A549 (cell line): ENCODE results near the gene ESYT1. TPM values are rescaled to one million over a fixed set of nuclear protein-coding genes. Genes with fewer than 3 reads are reported as not detected.

Experiments
- FOSB ChIP-seq: fragments of 250-450 bp; sonication (Bioruptor Pico); IDR thresholded peaks from 2 replicates; pipeline ENCODE4 v1.5.0; 2020; ENCODE audit warnings: mild to moderate bottlenecking, moderate library complexity
- MAZ ChIP-seq: fragments of 150-350 bp; IDR thresholded peaks from 2 replicates; pipeline ENCODE4 v1.6.1; 2014; ENCODE audit warnings: antibody characterized with exemption, low read depth, low read length, borderline replicate concordance
- RAD21 ChIP-seq, 2 experiments: fragments of >200 bp in 1 of 2; sonication (Bioruptor Twin) in 1 of 2; formaldehyde crosslinking in 1 of 2; IDR thresholded peaks in 1 of 2; conservative IDR thresholded peaks in 1 of 2; 2 replicates in 1 of 2; 3 replicates in 1 of 2; pipeline ENCODE4 v1.6.1; 2012 to 2018; ENCODE audit warnings: inconsistent platforms in 1 of 2
- REST ChIP-seq: fragments of 200-600 bp; sonication (generic); IDR thresholded peaks from 2 replicates; pipeline ENCODE4 v1.6.1; 2016; ENCODE audit warnings: antibody characterized with exemption, mild to moderate bottlenecking, moderate library complexity
- polyA plus RNA-seq, 4 experiments: library from polyadenylated mRNA; depleted of rRNA in 3 of 4; stranded (reverse); fragments of >200 nt; fragmentation: RNase III in 1 of 4; extraction: RNeasy Plus Mini Kit Qiagen cat#74134 plus additional on column Dnase treatment in 1 of 4; gene quantifications; 2 replicates in 3 of 4; 3 replicates in 1 of 4; pipeline ENCODE4 v1.2.3, GENCODE V29; 2011 to 2017

Gene ESYT1
- polyA plus RNA-seq, 2 of the 4 experiments (the other 2 are of a cell fraction) = 54.2 to 72.4 TPM

GRCh38 chr12:56193025-56193578, 65.0 kb downstream of the ESYT1 start (continued):
- TF ChIP-seq REST (no peak), RAD21 (conservative IDR thresholded peaks at IDR 0.05 in 1 of 2, IDR thresholded peaks at IDR 0.05 in 1 of 2) (peak; percentile 84 to 96), FOSB (CRISPR knock-in tag) (0 out of 2 replicates have a peak, but pooled peaks have one; percentile 28), MAZ (no peak)

Other genes starting within 250 kb of the ESYT1 start
- gene PYM1, start 200.4 kb upstream of the ESYT1 start, polyA plus RNA-seq (2011; rRNA removed) = 39.2 and 49.5 TPM in 2 replicates
- gene PYM1, start 200.4 kb upstream of the ESYT1 start, polyA plus RNA-seq (2017; fragmentation: RNase III; extraction: RNeasy Plus Mini Kit Qiagen cat#74134 plus additional on column Dnase treatment) = 27.0 to 30.6 TPM (median 30.4 TPM) in 3 replicates
- gene DGKA, start 197.1 kb upstream of the ESYT1 start, polyA plus RNA-seq (2011; rRNA removed) = 24.7 and 26.1 TPM in 2 replicates
- gene DGKA, start 197.1 kb upstream of the ESYT1 start, polyA plus RNA-seq (2017; fragmentation: RNase III; extraction: RNeasy Plus Mini Kit Qiagen cat#74134 plus additional on column Dnase treatment) = 21.0 to 23.7 TPM (median 22.6 TPM) in 3 replicates
- 2.2 and 2.3 TPM in 2 replicates for gene PMEL, start 162.2 kb upstream of the ESYT1 start, polyA plus RNA-seq (2011; rRNA removed)
- gene PMEL, start 162.2 kb upstream of the ESYT1 start, polyA plus RNA-seq (2017; fragmentation: RNase III; extraction: RNeasy Plus Mini Kit Qiagen cat#74134 plus additional on column Dnase treatment) = 0.71 to 1.4 TPM (median 1.0 TPM) in 3 replicates
- gene CDK2, start 161.4 kb upstream of the ESYT1 start, polyA plus RNA-seq (2011; rRNA removed) = 51.0 and 86.3 TPM in 2 replicates
- gene CDK2, start 161.4 kb upstream of the ESYT1 start, polyA plus RNA-seq (2017; fragmentation: RNase III; extraction: RNeasy Plus Mini Kit Qiagen cat#74134 plus additional on column Dnase treatment) = 41.5 to 53.8 TPM (median 48.3 TPM) in 3 replicates
- 90.4 and 93.7 TPM in 2 replicates for gene RAB5B, start 154.2 kb upstream of the ESYT1 start, polyA plus RNA-seq (2011; rRNA removed)
- gene RAB5B, start 154.2 kb upstream of the ESYT1 start, polyA plus RNA-seq (2017; fragmentation: RNase III; extraction: RNeasy Plus Mini Kit Qiagen cat#74134 plus additional on column Dnase treatment) = 27.7 to 37.2 TPM (median 36.3 TPM) in 3 replicates
- 15.6 and 22.2 TPM in 2 replicates for gene SUOX, start 131.0 kb upstream of the ESYT1 start, polyA plus RNA-seq (2011; rRNA removed)
- 10.8 to 13.6 TPM (median 13.5 TPM) in 3 replicates for gene SUOX, start 131.0 kb upstream of the ESYT1 start, polyA plus RNA-seq (2017; fragmentation: RNase III; extraction: RNeasy Plus Mini Kit Qiagen cat#74134 plus additional on column Dnase treatment)
- 2.0 and 2.9 TPM in 2 replicates for gene IKZF4, start 107.2 kb upstream of the ESYT1 start, polyA plus RNA-seq (2011; rRNA removed)
- 1.5 to 2.4 TPM (median 2.0 TPM) in 3 replicates for gene IKZF4, start 107.2 kb upstream of the ESYT1 start, polyA plus RNA-seq (2017; fragmentation: RNase III; extraction: RNeasy Plus Mini Kit Qiagen cat#74134 plus additional on column Dnase treatment)
- 513 and 524 TPM in 2 replicates for gene RPS26, start 86.3 kb upstream of the ESYT1 start, polyA plus RNA-seq (2011; rRNA removed)
- gene RPS26, start 86.3 kb upstream of the ESYT1 start, polyA plus RNA-seq (2017; fragmentation: RNase III; extraction: RNeasy Plus Mini Kit Qiagen cat#74134 plus additional on column Dnase treatment) = 677 to 831 TPM (median 779 TPM) in 3 replicates
- 17.0 and 24.9 TPM in 2 replicates for gene ERBB3, start 48.1 kb upstream of the ESYT1 start, polyA plus RNA-seq (2011; rRNA removed)
- 1.8 to 2.2 TPM (median 1.8 TPM) in 3 replicates for gene ERBB3, start 48.1 kb upstream of the ESYT1 start, polyA plus RNA-seq (2017; fragmentation: RNase III; extraction: RNeasy Plus Mini Kit Qiagen cat#74134 plus additional on column Dnase treatment)
- gene PA2G4, start 23.7 kb upstream of the ESYT1 start, polyA plus RNA-seq (2011; rRNA removed) = 452 and 717 TPM in 2 replicates
- gene PA2G4, start 23.7 kb upstream of the ESYT1 start, polyA plus RNA-seq (2017; fragmentation: RNase III; extraction: RNeasy Plus Mini Kit Qiagen cat#74134 plus additional on column Dnase treatment) = 405 to 477 TPM (median 415 TPM) in 3 replicates
- gene RPL41, start 11.6 kb upstream of the ESYT1 start, polyA plus RNA-seq (2011; rRNA removed) = 9,351 and 11,089 TPM in 2 replicates
- 8,804 to 9,815 TPM (median 8,860 TPM) in 3 replicates for gene RPL41, start 11.6 kb upstream of the ESYT1 start, polyA plus RNA-seq (2017; fragmentation: RNase III; extraction: RNeasy Plus Mini Kit Qiagen cat#74134 plus additional on column Dnase treatment)
- gene ZC3H10, start 10.0 kb upstream of the ESYT1 start, polyA plus RNA-seq (2011; rRNA removed) = 2.1 and 2.7 TPM in 2 replicates
- 2.3 to 3.2 TPM (median 2.7 TPM) in 3 replicates for gene ZC3H10, start 10.0 kb upstream of the ESYT1 start, polyA plus RNA-seq (2017; fragmentation: RNase III; extraction: RNeasy Plus Mini Kit Qiagen cat#74134 plus additional on column Dnase treatment)
- gene MYL6B, start 24.3 kb downstream of the ESYT1 start, polyA plus RNA-seq (2011; rRNA removed) = 48.2 and 67.0 TPM in 2 replicates
- gene MYL6B, start 24.3 kb downstream of the ESYT1 start, polyA plus RNA-seq (2017; fragmentation: RNase III; extraction: RNeasy Plus Mini Kit Qiagen cat#74134 plus additional on column Dnase treatment) = 68.6 to 92.7 TPM (median 83.9 TPM) in 3 replicates
- 2,280 and 2,307 TPM in 2 replicates for gene MYL6, start 30.1 kb downstream of the ESYT1 start, polyA plus RNA-seq (2011; rRNA removed)
- 3,268 to 3,485 TPM (median 3,270 TPM) in 3 replicates for gene MYL6, start 30.1 kb downstream of the ESYT1 start, polyA plus RNA-seq (2017; fragmentation: RNase III; extraction: RNeasy Plus Mini Kit Qiagen cat#74134 plus additional on column Dnase treatment)
- gene SMARCC2, start 61.2 kb downstream of the ESYT1 start, polyA plus RNA-seq (2011; rRNA removed) = 83.9 and 109 TPM in 2 replicates
- 48.9 to 57.1 TPM (median 51.9 TPM) in 3 replicates for gene SMARCC2, start 61.2 kb downstream of the ESYT1 start, polyA plus RNA-seq (2017; fragmentation: RNase III; extraction: RNeasy Plus Mini Kit Qiagen cat#74134 plus additional on column Dnase treatment)
- gene RNF41, start 93.7 kb downstream of the ESYT1 start, polyA plus RNA-seq (2011; rRNA removed) = 47.8 and 65.1 TPM in 2 replicates
- gene RNF41, start 93.7 kb downstream of the ESYT1 start, polyA plus RNA-seq (2017; fragmentation: RNase III; extraction: RNeasy Plus Mini Kit Qiagen cat#74134 plus additional on column Dnase treatment) = 20.2 to 21.7 TPM (median 20.7 TPM) in 3 replicates
- 86.1 and 86.7 TPM in 2 replicates for gene NABP2, start 96.1 kb downstream of the ESYT1 start, polyA plus RNA-seq (2011; rRNA removed)
- 64.1 to 69.6 TPM (median 65.2 TPM) in 3 replicates for gene NABP2, start 96.1 kb downstream of the ESYT1 start, polyA plus RNA-seq (2017; fragmentation: RNase III; extraction: RNeasy Plus Mini Kit Qiagen cat#74134 plus additional on column Dnase treatment)
- 0.42 TPM in 1 of 2 replicates, not detected in the other for gene SLC39A5, start 101.8 kb downstream of the ESYT1 start, polyA plus RNA-seq (2011; rRNA removed)
- 0.09 to 0.23 TPM in 2 of 3 replicates, not detected in the other for gene SLC39A5, start 101.8 kb downstream of the ESYT1 start, polyA plus RNA-seq (2017; fragmentation: RNase III; extraction: RNeasy Plus Mini Kit Qiagen cat#74134 plus additional on column Dnase treatment)
- gene ANKRD52, start 130.1 kb downstream of the ESYT1 start, polyA plus RNA-seq (2011; rRNA removed) = 26.1 and 35.1 TPM in 2 replicates
- gene ANKRD52, start 130.1 kb downstream of the ESYT1 start, polyA plus RNA-seq (2017; fragmentation: RNase III; extraction: RNeasy Plus Mini Kit Qiagen cat#74134 plus additional on column Dnase treatment) = 47.4 to 48.7 TPM (median 48.0 TPM) in 3 replicates
- 40.9 and 41.2 TPM in 2 replicates for gene COQ10A, start 138.7 kb downstream of the ESYT1 start, polyA plus RNA-seq (2011; rRNA removed)
- gene COQ10A, start 138.7 kb downstream of the ESYT1 start, polyA plus RNA-seq (2017; fragmentation: RNase III; extraction: RNeasy Plus Mini Kit Qiagen cat#74134 plus additional on column Dnase treatment) = 20.7 to 23.5 TPM (median 23.2 TPM) in 3 replicates
- gene CS, start 172.1 kb downstream of the ESYT1 start, polyA plus RNA-seq (2011; rRNA removed) = 223 and 263 TPM in 2 replicates
- 143 to 151 TPM (median 146 TPM) in 3 replicates for gene CS, start 172.1 kb downstream of the ESYT1 start, polyA plus RNA-seq (2017; fragmentation: RNase III; extraction: RNeasy Plus Mini Kit Qiagen cat#74134 plus additional on column Dnase treatment)
- 218 and 257 TPM in 2 replicates for gene CNPY2, start 187.7 kb downstream of the ESYT1 start, polyA plus RNA-seq (2011; rRNA removed)
- gene CNPY2, start 187.7 kb downstream of the ESYT1 start, polyA plus RNA-seq (2017; fragmentation: RNase III; extraction: RNeasy Plus Mini Kit Qiagen cat#74134 plus additional on column Dnase treatment) = 150 to 158 TPM (median 155 TPM) in 3 replicates
- 66.8 and 89.4 TPM in 2 replicates for gene PAN2, start 205.7 kb downstream of the ESYT1 start, polyA plus RNA-seq (2011; rRNA removed)
- gene PAN2, start 205.7 kb downstream of the ESYT1 start, polyA plus RNA-seq (2017; fragmentation: RNase III; extraction: RNeasy Plus Mini Kit Qiagen cat#74134 plus additional on column Dnase treatment) = 24.0 to 30.0 TPM (median 29.6 TPM) in 3 replicates
- gene IL23A, start 210.6 kb downstream of the ESYT1 start, polyA plus RNA-seq (2011; rRNA removed) = 0.21 and 0.34 TPM in 2 replicates
- gene IL23A, start 210.6 kb downstream of the ESYT1 start, polyA plus RNA-seq (2017; fragmentation: RNase III; extraction: RNeasy Plus Mini Kit Qiagen cat#74134 plus additional on column Dnase treatment) = 0.31 to 0.34 TPM (median 0.33 TPM) in 3 replicates
- 29.5 and 40.1 TPM in 2 replicates for gene STAT2, start 231.8 kb downstream of the ESYT1 start, polyA plus RNA-seq (2011; rRNA removed)
- gene STAT2, start 231.8 kb downstream of the ESYT1 start, polyA plus RNA-seq (2017; fragmentation: RNase III; extraction: RNeasy Plus Mini Kit Qiagen cat#74134 plus additional on column Dnase treatment) = 16.5 to 23.9 TPM (median 22.2 TPM) in 3 replicates
- gene APOF, start 234.6 kb downstream of the ESYT1 start, polyA plus RNA-seq (2011; rRNA removed) = not detected in 2 replicates
- not detected in 3 replicates for gene APOF, start 234.6 kb downstream of the ESYT1 start, polyA plus RNA-seq (2017; fragmentation: RNase III; extraction: RNeasy Plus Mini Kit Qiagen cat#74134 plus additional on column Dnase treatment)